Gastroesophageal sphincter (tissue), 4 donors: ENCODE measurements around the gene RBFA. TPM values are rescaled to one million over a fixed set of nuclear protein-coding genes. Genes with fewer than 3 reads are reported as not detected.

ENCODE experiments used
- ATAC-seq: fragments of 150-250 bp; one replicate; pipeline ENCODE4 v1.9.1; 2016; ENCODE audit warnings: mild to moderate bottlenecking, moderate library complexity
- H3K27ac ChIP-seq, 4 donors: fragments of 200-600 bp; sonication (generic) in 3 of 4; 1 replicate in 3 of 4; 2 replicates in 1 of 4; pipeline ENCODE4 v1.5.1; 2016 to 2019
- H3K27me3 ChIP-seq: fragments of 200-600 bp; sonication (generic); one replicate; pipeline ENCODE4 v1.5.1; 2019
- H3K36me3 ChIP-seq, 2 donors: fragments of 200-600 bp; sonication (generic); one replicate each; pipeline ENCODE4 v1.5.1; 2019; ENCODE audit warnings: control low read depth in 1 of 2
- H3K4me1 ChIP-seq, 3 donors: fragments of 200-600 bp; sonication (generic); 1 replicate in 2 of 3; 2 replicates in 1 of 3; pipeline ENCODE4 v1.5.1; 2016 to 2019; ENCODE audit warnings: control low read depth in 2 of 3
- H3K4me3 ChIP-seq, 2 donors: fragments of 200-600 bp; sonication (generic); one replicate each; pipeline ENCODE4 v1.5.1; 2019; ENCODE audit warnings: mild to moderate bottlenecking in 1 of 2, moderate library complexity in 1 of 2
- H3K9me3 ChIP-seq, 3 donors: fragments of 200-600 bp; sonication (generic); one replicate each; pipeline ENCODE4 v1.5.1; 2017 to 2019; ENCODE audit warnings: control low read depth in 2 of 3
- EP300 ChIP-seq: sonication (generic); formaldehyde crosslinking; IDR thresholded peaks from one replicate; pipeline ENCODE4 v1.6.1; 2017; ENCODE audit warnings: antibody characterized with exemption, mild to moderate bottlenecking
- POLR2A ChIP-seq, 2 donors: fragments of 450-650 bp; IDR thresholded peaks; one replicate each; pipeline ENCODE4 v1.6.1; 2017; ENCODE audit warnings: antibody characterized with exemption in 2 of 2, mild to moderate bottlenecking in 2 of 2, moderate library complexity in 1 of 2
- POLR2AphosphoS5 ChIP-seq: sonication (generic); formaldehyde crosslinking; IDR thresholded peaks from one replicate; pipeline ENCODE4 v1.6.1; 2017; ENCODE audit warnings: antibody characterized with exemption
- WGBS, 2 donors: methylation state at CpG; one replicate each; pipeline ENCODE4 v1.1.5; 2018; ENCODE audit warnings: low coverage in 1 of 2; 5-methylcytosine and 5-hydroxymethylcytosine counted together
- total RNA-seq, 4 donors: library from RNA; depleted of rRNA; stranded (reverse); fragments of >200 nt; gene quantifications; one replicate each; pipeline ENCODE4 v1.1.0, GENCODE V29; 2016
- TF ChIP-seq, protein P1 (sequence below), 4 experiments: fragments of 200-600 bp in 2 of 4; fragments of 450-650 bp in 2 of 4; sonication (generic) in 1 of 4; IDR thresholded peaks; one replicate each; pipeline ENCODE4 v1.5.1; 2017 to 2019; ENCODE audit warnings: antibody characterized with exemption in 4 of 4, mild to moderate bottlenecking in 2 of 4, moderate library complexity in 2 of 4

RBFA gene
- total RNA-seq, 4 donors from 2014 or later = 27.0 to 38.8 (median 32.7) TPM

DNA sequence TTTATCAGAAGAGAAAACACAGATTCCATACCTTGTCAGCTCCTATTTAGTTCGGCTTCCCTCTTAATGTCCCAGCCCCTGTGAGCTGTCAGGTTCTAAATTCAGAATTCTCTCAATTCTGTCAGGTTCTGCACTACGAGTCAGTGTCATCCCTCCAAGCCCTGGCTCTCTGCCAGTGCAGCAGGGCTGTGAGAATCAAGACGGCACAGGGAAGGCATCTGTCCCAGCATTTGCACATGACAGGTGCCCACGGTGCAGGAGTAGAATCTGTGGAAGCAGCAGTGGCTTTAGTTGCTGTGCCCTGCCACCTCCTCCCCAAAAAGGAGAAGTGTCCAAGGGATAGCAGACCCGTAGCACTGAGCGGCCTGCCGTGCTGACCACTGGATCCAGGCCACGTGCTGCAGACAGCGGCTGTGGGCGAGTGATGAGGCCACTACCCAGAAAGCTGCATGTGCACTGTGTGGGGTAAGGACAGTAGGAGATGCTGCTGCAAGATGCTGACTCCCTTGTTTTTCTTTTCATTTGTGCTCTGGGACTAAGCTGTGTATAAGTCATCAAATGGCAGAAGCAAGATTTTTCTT, 12.8 kb downstream of the RBFA start:
- 20 to 86% methylated on average over 1 to 4 of the region's 10 CpGs for WGBS, 2 donors

GRCh38 chr18:80050797-80051196, 16.6 kb downstream of the RBFA start:
- Histone ChIP-seq H3K4me1 (no peaks in the 10 kb centered on the region), H3K9me3 (peaks cover 0 to 25% (median 0%) of the 10 kb centered on the region in 3 donors), H3K36me3 (peaks cover 0 to 59% of the 10 kb centered on the region in 2 donors), H3K27ac (no peak overlapping the region), H3K4me3 (no peak overlapping the region), H3K27me3 (no peaks in the 10 kb centered on the region)
- 95 to 100% methylated on average over 1 to 6 of the region's 6 CpGs for WGBS, 2 donors
- ATAC-seq = no peak
- no peak for TF ChIP-seq EP300
- no peak for TF ChIP-seq POLR2A (IDR thresholded peaks at IDR 0.05)
- no peak for TF ChIP-seq POLR2AphosphoS5
- TF ChIP-seq, protein P1, sequence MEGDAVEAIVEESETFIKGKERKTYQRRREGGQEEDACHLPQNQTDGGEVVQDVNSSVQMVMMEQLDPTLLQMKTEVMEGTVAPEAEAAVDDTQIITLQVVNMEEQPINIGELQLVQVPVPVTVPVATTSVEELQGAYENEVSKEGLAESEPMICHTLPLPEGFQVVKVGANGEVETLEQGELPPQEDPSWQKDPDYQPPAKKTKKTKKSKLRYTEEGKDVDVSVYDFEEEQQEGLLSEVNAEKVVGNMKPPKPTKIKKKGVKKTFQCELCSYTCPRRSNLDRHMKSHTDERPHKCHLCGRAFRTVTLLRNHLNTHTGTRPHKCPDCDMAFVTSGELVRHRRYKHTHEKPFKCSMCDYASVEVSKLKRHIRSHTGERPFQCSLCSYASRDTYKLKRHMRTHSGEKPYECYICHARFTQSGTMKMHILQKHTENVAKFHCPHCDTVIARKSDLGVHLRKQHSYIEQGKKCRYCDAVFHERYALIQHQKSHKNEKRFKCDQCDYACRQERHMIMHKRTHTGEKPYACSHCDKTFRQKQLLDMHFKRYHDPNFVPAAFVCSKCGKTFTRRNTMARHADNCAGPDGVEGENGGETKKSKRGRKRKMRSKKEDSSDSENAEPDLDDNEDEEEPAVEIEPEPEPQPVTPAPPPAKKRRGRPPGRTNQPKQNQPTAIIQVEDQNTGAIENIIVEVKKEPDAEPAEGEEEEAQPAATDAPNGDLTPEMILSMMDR (IDR thresholded peaks at IDR 0.05) = no peak

More for the DNA sequence above, 12.8 kb downstream of the RBFA start:
- ATAC-seq = no peak
- H3K4me3 ChIP-seq = no peak overlapping the region
- peaks cover 0 to 97% of the 10 kb centered on the region in 2 donors for H3K36me3 ChIP-seq
- no peaks in the 10 kb centered on the region for H3K9me3 ChIP-seq
- TF ChIP-seq EP300 (no peak), POLR2A (IDR thresholded peaks at IDR 0.05) (no peak), POLR2AphosphoS5 (no peak)
- TF ChIP-seq, protein P1 (IDR thresholded peaks at IDR 0.05) = no peak
- H3K4me1 ChIP-seq = no peaks in the 10 kb centered on the region
- no peaks in the 10 kb centered on the region for H3K27me3 ChIP-seq
- no peak overlapping the region for H3K27ac ChIP-seq

DNA sequence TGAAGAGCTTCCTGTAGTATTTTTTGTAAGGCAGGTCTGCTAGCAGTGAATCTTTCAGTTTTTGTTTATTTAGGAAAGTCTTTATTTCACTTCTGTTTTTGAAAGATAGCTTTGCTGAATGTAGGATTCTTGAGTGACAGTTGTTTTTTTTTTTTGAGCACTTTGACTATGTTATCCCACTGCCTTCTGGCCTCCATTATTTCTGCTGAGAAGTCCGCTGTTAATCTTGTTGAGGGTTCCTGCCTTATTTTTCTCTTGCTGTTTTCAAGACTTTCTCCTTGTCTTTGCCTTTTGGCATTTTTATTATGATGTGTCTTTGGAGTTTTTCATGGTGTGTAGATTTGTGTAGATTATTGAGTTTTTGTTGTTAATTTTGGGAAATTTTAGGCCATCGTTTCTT, 21.9 kb downstream of the RBFA start:
- H3K36me3 ChIP-seq = peaks cover 0 to 8% of the 10 kb centered on the region in 2 donors
- no peak overlapping the region for H3K4me3 ChIP-seq
- H3K27ac ChIP-seq = no peak overlapping the region
- peaks cover 0 to 46% (median 0%) of the 10 kb centered on the region in 3 donors for H3K9me3 ChIP-seq
- no peaks in the 10 kb centered on the region for H3K27me3 ChIP-seq
- no peak for TF ChIP-seq EP300
- WGBS, 2 donors = 87 to 100% methylated on average over 1 to 2 of the region's 2 CpGs
- H3K4me1 ChIP-seq = no peaks in the 10 kb centered on the region
- no peak for ATAC-seq

- ATAC-seq = no peak
- WGBS, 2 donors = 73 to 76% methylated on average over 5 to 6 of the region's 6 CpGs
Observed at GRCh38 chr18:80059945-80060344, 25.7 kb downstream of the RBFA start.

GRCh38 chr18:80065705-80066104, 31.5 kb downstream of the RBFA start:
- Histone ChIP-seq H3K4me3 (no peak overlapping the region), H3K9me3 (peaks cover 0 to 5% (median 0%) of the 10 kb centered on the region in 3 donors), H3K27me3 (no peaks in the 10 kb centered on the region), H3K4me1 (no peaks in the 10 kb centered on the region), H3K36me3 (no peaks in the 10 kb centered on the region), H3K27ac (no peak overlapping the region)
- TF ChIP-seq POLR2AphosphoS5 (no peak), POLR2A (IDR thresholded peaks at IDR 0.05) (no peak), EP300 (no peak)
- TF ChIP-seq, protein P1 (IDR thresholded peaks at IDR 0.05) = no peak
- ATAC-seq = no peak
- WGBS, 2 donors = 93% methylated on average over 3 of the region's 9 CpGs; no CpG with 5 or more reads in 1 of the 2 donors

More at GRCh38 chr18:80059945-80060344, 25.7 kb downstream of the RBFA start:
- Histone ChIP-seq H3K27me3 (no peaks in the 10 kb centered on the region), H3K36me3 (no peaks in the 10 kb centered on the region), H3K27ac (no peak overlapping the region), H3K4me3 (no peak overlapping the region), H3K4me1 (no peaks in the 10 kb centered on the region), H3K9me3 (peaks cover 0 to 34% (median 0%) of the 10 kb centered on the region in 3 donors)
- TF ChIP-seq POLR2A (IDR thresholded peaks at IDR 0.05) (no peak), EP300 (no peak), POLR2AphosphoS5 (no peak)
- TF ChIP-seq, protein P1 (IDR thresholded peaks at IDR 0.05) = no peak
